ENCODE data around the gene ANO6. TPM values are rescaled to one million over a fixed set of nuclear protein-coding genes. Genes with fewer than 3 reads are reported as not detected.
A peak's percentile ranks its signal among the peaks of the same experiment; 100 is the strongest.

Gene ANO6
- total RNA-seq, 4 donors from 2014 or later, result 117 to 224 (median 170) TPM

- no peak overlapping the region for H3K4me3 ChIP-seq
- no peaks in the 10 kb centered on the region for H3K9me3 ChIP-seq
- no peak for ATAC-seq
- H3K27me3 ChIP-seq, result no peaks in the 10 kb centered on the region
- no peaks in the 10 kb centered on the region for H3K36me3 ChIP-seq
- TF ChIP-seq EP300 (IDR thresholded peaks at IDR 0.05), result no peak
- TF ChIP-seq CTCF (IDR thresholded peaks at IDR 0.05), result no peak
- no peak for TF ChIP-seq POLR2AphosphoS5 (IDR thresholded peaks at IDR 0.05)
- TF ChIP-seq POLR2A (IDR thresholded peaks at IDR 0.05), result no peak
- H3K27ac ChIP-seq, result peak overlapping the region; percentile 44 to 98 (median 72)
- peaks cover 26 to 84% (median 30%) of the 10 kb centered on the region in 3 donors for H3K4me1 ChIP-seq
These were observed 4.6 kb downstream of the ANO6 start for GRCh38 chr12:45220363-45220931.

- WGBS, 2 donors (ENCODE audit: low coverage in 1 of 2), result 29 to 89% methylated on average over 1 to 5 of the region's 6 CpGs
- H3K27me3 ChIP-seq, result no peaks in the 10 kb centered on the region
- no peak for TF ChIP-seq EP300 (IDR thresholded peaks at IDR 0.05)
- no peak for TF ChIP-seq POLR2A (IDR thresholded peaks at IDR 0.05)
- H3K4me1 ChIP-seq, result peaks cover 27 to 90% (median 30%) of the 10 kb centered on the region in 3 donors
- H3K36me3 ChIP-seq, result no peaks in the 10 kb centered on the region
- no peak overlapping the region for H3K4me3 ChIP-seq
- peak overlapping the region; percentile 34 to 98 (median 70) for H3K27ac ChIP-seq
- no peak for ATAC-seq
- H3K9me3 ChIP-seq, result no peaks in the 10 kb centered on the region
These were observed 5.1 kb downstream of the ANO6 start for GRCh38 chr12:45220969-45221368.

GRCh38 chr12:45223868-45224267 lies 8.0 kb downstream of the ANO6 start:
- Histone ChIP-seq H3K4me1 (peaks cover 30 to 98% (median 30%) of the 10 kb centered on the region in 3 donors), H3K27me3 (no peaks in the 10 kb centered on the region), H3K9me3 (no peaks in the 10 kb centered on the region), H3K4me3 (no peak overlapping the region), H3K27ac (peak overlapping the region; percentile 83 to 98 (median 92)), H3K36me3 (no peaks in the 10 kb centered on the region)
- no peak for TF ChIP-seq EP300 (IDR thresholded peaks at IDR 0.05)
- no peak for TF ChIP-seq CTCF (IDR thresholded peaks at IDR 0.05)
- TF ChIP-seq POLR2AphosphoS5 (IDR thresholded peaks at IDR 0.05), result no peak
- no peak for TF ChIP-seq POLR2A (IDR thresholded peaks at IDR 0.05)
- WGBS, 2 donors (ENCODE audit: low coverage in 1 of 2), result 17 to 75% methylated on average over 1 to 2 of the region's 2 CpGs
- no peak for ATAC-seq

- Histone ChIP-seq H3K27me3 (no peaks in the 10 kb centered on the region), H3K4me1 (peaks cover 27 to 96% (median 30%) of the 10 kb centered on the region in 3 donors), H3K27ac (peak overlapping the region; percentile 83 to 98 (median 92)), H3K4me3 (no peak overlapping the region), H3K36me3 (no peaks in the 10 kb centered on the region), H3K9me3 (no peaks in the 10 kb centered on the region)
- TF ChIP-seq POLR2AphosphoS5 (IDR thresholded peaks at IDR 0.05), result no peak
- TF ChIP-seq EP300 (IDR thresholded peaks at IDR 0.05), result no peak
- no peak for TF ChIP-seq CTCF (IDR thresholded peaks at IDR 0.05)
- no peak for TF ChIP-seq POLR2A (IDR thresholded peaks at IDR 0.05)
- ATAC-seq, result no peak
- 11 to 25% methylated on average over 1 of the region's 1 CpG for WGBS, 2 donors (ENCODE audit: low coverage in 1 of 2)
These were observed 8.4 kb downstream of the ANO6 start for GRCh38 chr12:45224311-45224710.

- H3K27me3 ChIP-seq, result no peaks in the 10 kb centered on the region
- TF ChIP-seq CTCF (IDR thresholded peaks at IDR 0.05) (no peak), POLR2AphosphoS5 (IDR thresholded peaks at IDR 0.05) (no peak), POLR2A (IDR thresholded peaks at IDR 0.05) (no peak), EP300 (IDR thresholded peaks at IDR 0.05) (no peak)
- H3K4me3 ChIP-seq, result no peak overlapping the region
- no peaks in the 10 kb centered on the region for H3K9me3 ChIP-seq
- ATAC-seq, result no peak
- peak overlapping the region in 3 of 4 donors; percentile 7 to 98 (median 97) for H3K27ac ChIP-seq
- peaks cover 14 to 83% (median 20%) of the 10 kb centered on the region in 3 donors for H3K4me1 ChIP-seq
- no peaks in the 10 kb centered on the region for H3K36me3 ChIP-seq
These were observed 10.1 kb downstream of the ANO6 start for GRCh38 chr12:45226021-45226420.
